ENCODE results near the gene ACP3.

Gene ACP3, protein sequence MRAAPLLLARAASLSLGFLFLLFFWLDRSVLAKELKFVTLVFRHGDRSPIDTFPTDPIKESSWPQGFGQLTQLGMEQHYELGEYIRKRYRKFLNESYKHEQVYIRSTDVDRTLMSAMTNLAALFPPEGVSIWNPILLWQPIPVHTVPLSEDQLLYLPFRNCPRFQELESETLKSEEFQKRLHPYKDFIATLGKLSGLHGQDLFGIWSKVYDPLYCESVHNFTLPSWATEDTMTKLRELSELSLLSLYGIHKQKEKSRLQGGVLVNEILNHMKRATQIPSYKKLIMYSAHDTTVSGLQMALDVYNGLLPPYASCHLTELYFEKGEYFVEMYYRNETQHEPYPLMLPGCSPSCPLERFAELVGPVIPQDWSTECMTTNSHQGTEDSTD

DNA sequence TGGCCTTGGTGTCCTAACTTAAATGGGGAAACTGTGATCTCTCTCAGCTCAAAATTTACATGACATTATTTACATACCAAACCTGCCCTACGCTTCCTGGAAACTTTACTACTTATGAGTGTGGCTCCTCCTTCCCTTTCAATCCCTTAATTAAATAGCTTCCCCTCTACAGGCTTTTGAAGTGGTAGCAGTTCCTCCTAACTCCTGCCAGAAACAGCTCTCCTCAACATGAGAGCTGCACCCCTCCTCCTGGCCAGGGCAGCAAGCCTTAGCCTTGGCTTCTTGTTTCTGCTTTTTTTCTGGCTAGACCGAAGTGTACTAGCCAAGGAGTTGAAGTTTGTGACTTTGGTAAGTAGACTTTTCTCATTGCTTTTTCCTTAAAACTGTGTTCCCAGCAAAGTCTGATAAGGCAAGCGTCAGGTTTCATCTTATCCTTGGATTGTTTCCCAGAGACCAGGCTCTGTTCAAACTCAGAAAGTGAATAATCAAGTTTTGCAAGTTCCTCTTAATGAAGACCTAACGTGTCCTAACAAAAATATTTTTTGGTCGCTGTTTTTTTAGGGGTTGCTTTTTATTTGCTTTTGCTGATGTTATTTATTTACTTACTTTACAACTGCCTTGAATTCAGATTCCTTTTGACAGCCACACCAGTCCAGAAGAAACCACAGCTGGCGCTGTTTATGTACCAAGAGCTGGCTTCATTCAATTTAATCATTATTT is at the start of gene ACP3:
Gene ACP3, plus strand, starts transcription at position 179 of the 720 bp plus-strand sequence. Its CDS starts 50 bp downstream, at position 229.
- TF ChIP-seq TEAD4 (IDR thresholded peaks at IDR 0.05) (no peak), NFIC (IDR thresholded peaks at IDR 0.05) (peak; percentile 61)

DNA sequence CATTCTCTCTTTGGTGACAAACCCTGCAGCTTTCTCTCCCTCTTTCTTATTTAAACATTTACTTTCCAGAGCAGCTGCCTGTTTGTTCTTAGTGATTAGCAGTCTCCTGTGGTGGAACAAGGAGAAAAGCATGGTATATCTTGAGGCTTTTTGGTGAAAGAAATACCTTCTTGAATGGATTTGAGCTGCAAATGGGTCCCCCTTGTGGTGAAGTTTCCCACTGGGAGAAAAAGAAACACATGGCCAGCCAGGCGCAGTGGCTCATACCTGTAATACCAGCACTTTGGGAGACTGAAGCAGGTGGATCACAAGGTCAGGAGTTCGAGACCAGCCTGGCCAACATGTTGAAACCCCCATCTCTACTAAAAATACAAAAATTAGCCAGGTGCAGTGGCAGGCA is 48.3 kb upstream of the ACP3 start:
- TF ChIP-seq CREB1 (IDR thresholded peaks at IDR 0.05; ENCODE audit: low read depth), result no peak
- peak; percentile 35 for TF ChIP-seq RAD21 (IDR thresholded peaks at IDR 0.05; ENCODE audit: low read depth)
- TF ChIP-seq TCF12 (IDR thresholded peaks at IDR 0.05; ENCODE audit: low read depth), result no peak
- TF ChIP-seq TAF1 (IDR thresholded peaks at IDR 0.05; ENCODE audit: low read depth), result no peak

DNA sequence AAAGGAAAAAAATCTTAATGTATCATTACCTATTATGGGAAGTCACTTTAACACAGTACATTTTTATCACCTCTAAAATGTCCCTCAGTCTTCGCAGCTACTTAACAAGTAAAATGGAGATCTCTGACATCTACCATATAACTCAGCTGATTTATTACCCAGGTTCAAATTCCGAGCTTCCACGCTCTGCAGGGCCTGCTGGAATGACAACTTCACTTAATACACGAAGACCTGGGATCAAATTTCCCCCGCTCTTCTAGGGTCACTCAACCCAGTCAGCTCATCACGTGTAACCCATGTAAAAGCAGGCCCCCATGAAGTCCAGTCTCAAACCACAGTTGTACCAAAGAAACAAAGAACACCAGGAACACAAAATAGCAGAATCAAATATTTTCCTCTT is 44.2 kb upstream of the ACP3 start:
- TF ChIP-seq RAD21 (IDR thresholded peaks at IDR 0.05; ENCODE audit: low read depth) (no peak), EP300 (IDR thresholded peaks at IDR 0.05; ENCODE audit: borderline replicate concordance) (no peak), TCF12 (IDR thresholded peaks at IDR 0.05; ENCODE audit: low read depth) (no peak)
- TF ChIP-seq, protein P1, sequence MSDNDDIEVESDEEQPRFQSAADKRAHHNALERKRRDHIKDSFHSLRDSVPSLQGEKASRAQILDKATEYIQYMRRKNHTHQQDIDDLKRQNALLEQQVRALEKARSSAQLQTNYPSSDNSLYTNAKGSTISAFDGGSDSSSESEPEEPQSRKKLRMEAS (IDR thresholded peaks at IDR 0.05), result peak; percentile 85

DNA sequence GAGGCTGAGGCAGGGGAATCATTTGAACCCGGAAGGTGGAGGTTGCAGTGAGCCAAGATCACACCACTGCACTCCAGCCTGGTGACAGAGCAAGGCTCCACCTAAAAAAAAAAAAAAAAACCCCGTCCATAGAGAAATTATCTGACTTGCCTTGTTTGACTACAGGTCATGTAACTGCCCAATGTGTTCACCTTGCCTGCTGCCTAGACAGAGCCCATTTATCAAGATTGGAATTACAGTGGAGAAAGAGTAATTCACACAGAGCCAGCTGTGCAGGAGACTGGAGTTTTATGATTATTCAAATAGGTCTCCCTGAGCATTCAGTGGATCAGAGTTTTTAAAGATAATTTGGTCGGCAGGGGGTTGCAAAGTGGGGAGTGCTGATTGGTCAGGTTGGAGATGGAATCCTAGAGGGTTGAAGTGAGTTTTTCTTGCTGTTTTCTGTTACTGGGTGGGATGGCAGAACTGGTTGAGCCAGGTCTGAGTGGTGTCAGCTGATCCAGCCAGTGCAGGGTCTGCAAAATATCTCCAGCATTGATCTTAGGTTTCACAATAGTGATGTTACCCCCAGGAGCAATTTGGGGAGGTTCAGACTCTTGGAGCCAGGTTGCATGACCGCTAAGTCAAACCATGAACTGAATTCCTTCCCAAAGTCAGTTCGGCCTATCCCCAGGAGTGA is 40.8 kb upstream of the ACP3 start:
- TF ChIP-seq ZBTB7A (IDR thresholded peaks at IDR 0.05; ENCODE audit: low read depth) (no peak), TCF12 (IDR thresholded peaks at IDR 0.05; ENCODE audit: low read depth) (no peak), YY1 (IDR thresholded peaks at IDR 0.05; ENCODE audit: low read depth) (no peak), RAD21 (IDR thresholded peaks at IDR 0.05; ENCODE audit: low read depth) (no peak), TAF1 (IDR thresholded peaks at IDR 0.05; ENCODE audit: low read depth) (no peak)

DNA sequence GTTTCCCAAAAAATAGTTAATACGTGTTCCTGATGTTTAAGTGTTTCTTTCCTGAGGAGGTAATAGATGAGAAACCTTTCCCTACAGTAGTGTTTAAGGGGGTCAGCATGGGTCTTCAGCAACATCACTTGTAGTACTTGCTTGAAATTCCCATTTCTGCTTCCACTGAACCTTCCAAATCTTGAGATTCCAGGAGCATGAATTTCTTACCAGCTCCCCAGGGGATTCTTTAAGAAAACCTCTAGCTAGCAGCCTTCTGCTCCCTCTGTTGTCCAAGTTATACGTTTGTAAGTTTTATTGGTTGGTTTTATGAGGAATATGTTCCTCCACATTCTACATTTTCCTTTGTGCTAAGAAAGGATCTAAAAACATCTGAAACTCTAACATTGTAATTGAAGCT is 38.2 kb upstream of the ACP3 start:
- TF ChIP-seq EGR1 (IDR thresholded peaks at IDR 0.05), result no peak
- no peak for TF ChIP-seq TAF1 (IDR thresholded peaks at IDR 0.05; ENCODE audit: low read depth)
- TF ChIP-seq, protein P2, sequence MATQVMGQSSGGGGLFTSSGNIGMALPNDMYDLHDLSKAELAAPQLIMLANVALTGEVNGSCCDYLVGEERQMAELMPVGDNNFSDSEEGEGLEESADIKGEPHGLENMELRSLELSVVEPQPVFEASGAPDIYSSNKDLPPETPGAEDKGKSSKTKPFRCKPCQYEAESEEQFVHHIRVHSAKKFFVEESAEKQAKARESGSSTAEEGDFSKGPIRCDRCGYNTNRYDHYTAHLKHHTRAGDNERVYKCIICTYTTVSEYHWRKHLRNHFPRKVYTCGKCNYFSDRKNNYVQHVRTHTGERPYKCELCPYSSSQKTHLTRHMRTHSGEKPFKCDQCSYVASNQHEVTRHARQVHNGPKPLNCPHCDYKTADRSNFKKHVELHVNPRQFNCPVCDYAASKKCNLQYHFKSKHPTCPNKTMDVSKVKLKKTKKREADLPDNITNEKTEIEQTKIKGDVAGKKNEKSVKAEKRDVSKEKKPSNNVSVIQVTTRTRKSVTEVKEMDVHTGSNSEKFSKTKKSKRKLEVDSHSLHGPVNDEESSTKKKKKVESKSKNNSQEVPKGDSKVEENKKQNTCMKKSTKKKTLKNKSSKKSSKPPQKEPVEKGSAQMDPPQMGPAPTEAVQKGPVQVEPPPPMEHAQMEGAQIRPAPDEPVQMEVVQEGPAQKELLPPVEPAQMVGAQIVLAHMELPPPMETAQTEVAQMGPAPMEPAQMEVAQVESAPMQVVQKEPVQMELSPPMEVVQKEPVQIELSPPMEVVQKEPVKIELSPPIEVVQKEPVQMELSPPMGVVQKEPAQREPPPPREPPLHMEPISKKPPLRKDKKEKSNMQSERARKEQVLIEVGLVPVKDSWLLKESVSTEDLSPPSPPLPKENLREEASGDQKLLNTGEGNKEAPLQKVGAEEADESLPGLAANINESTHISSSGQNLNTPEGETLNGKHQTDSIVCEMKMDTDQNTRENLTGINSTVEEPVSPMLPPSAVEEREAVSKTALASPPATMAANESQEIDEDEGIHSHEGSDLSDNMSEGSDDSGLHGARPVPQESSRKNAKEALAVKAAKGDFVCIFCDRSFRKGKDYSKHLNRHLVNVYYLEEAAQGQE (IDR thresholded peaks at IDR 0.05; ENCODE audit: low read depth), result no peak
- TF ChIP-seq, protein P1 (IDR thresholded peaks at IDR 0.05), result no peak
- TF ChIP-seq CREB1 (IDR thresholded peaks at IDR 0.05; ENCODE audit: low read depth), result no peak
- no peak for TF ChIP-seq TCF12 (IDR thresholded peaks at IDR 0.05; ENCODE audit: low read depth)
- TF ChIP-seq FOXM1 (IDR thresholded peaks at IDR 0.05; ENCODE audit: borderline replicate concordance, low read depth), result no peak
- no peak for TF ChIP-seq ZBTB7A (IDR thresholded peaks at IDR 0.05; ENCODE audit: low read depth)
- no peak for TF ChIP-seq TEAD4 (IDR thresholded peaks at IDR 0.05)
- TF ChIP-seq NFIC (IDR thresholded peaks at IDR 0.05), result no peak
- no peak for TF ChIP-seq YY1 (IDR thresholded peaks at IDR 0.05; ENCODE audit: low read depth)
- TF ChIP-seq RAD21 (IDR thresholded peaks at IDR 0.05; ENCODE audit: low read depth), result no peak
- TF ChIP-seq, protein P3, sequence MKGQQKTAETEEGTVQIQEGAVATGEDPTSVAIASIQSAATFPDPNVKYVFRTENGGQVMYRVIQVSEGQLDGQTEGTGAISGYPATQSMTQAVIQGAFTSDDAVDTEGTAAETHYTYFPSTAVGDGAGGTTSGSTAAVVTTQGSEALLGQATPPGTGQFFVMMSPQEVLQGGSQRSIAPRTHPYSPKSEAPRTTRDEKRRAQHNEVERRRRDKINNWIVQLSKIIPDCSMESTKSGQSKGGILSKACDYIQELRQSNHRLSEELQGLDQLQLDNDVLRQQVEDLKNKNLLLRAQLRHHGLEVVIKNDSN (IDR thresholded peaks at IDR 0.05), result no peak
- no peak for TF ChIP-seq CEBPB (IDR thresholded peaks at IDR 0.05)
- TF ChIP-seq EP300 (IDR thresholded peaks at IDR 0.05; ENCODE audit: borderline replicate concordance), result no peak

DNA sequence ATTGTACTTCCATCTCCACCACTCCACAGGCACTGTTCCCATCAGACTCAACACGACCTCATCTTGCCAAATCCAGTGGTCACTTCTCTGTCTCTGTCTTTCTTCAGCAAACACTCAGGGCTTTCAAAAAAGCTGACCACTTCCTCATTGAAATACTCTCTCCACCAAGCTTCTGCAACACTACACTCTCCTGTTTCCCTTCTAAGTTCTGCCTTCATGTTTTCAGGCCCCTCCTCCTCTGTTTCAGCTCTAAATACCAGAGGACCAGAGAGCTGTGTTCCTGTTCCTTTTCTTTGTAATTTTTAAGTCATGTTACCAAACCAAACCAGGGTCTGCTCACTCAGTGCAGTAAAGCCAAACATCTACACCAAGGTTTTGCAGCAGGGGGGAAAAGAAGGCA is 33.8 kb upstream of the ACP3 start:
- TF ChIP-seq RAD21 (IDR thresholded peaks at IDR 0.05; ENCODE audit: low read depth) (no peak), TCF12 (IDR thresholded peaks at IDR 0.05; ENCODE audit: low read depth) (no peak), CEBPB (IDR thresholded peaks at IDR 0.05) (no peak), ZBTB7A (IDR thresholded peaks at IDR 0.05; ENCODE audit: low read depth) (no peak), TAF1 (IDR thresholded peaks at IDR 0.05; ENCODE audit: low read depth) (no peak), EP300 (IDR thresholded peaks at IDR 0.05; ENCODE audit: borderline replicate concordance) (no peak), TEAD4 (IDR thresholded peaks at IDR 0.05) (no peak), FOXM1 (IDR thresholded peaks at IDR 0.05; ENCODE audit: borderline replicate concordance, low read depth) (no peak), EGR1 (IDR thresholded peaks at IDR 0.05) (no peak), NFIC (IDR thresholded peaks at IDR 0.05) (no peak), YY1 (IDR thresholded peaks at IDR 0.05; ENCODE audit: low read depth) (no peak), CREB1 (IDR thresholded peaks at IDR 0.05; ENCODE audit: low read depth) (no peak)
- TF ChIP-seq, protein P2 (IDR thresholded peaks at IDR 0.05; ENCODE audit: low read depth), result no peak
- TF ChIP-seq, protein P1 (IDR thresholded peaks at IDR 0.05), result no peak
- TF ChIP-seq, protein P3 (IDR thresholded peaks at IDR 0.05), result no peak

Measured in Ishikawa (cell line).